ENCODE data around the gene PRRX2. TPM values are rescaled to one million over a fixed set of nuclear protein-coding genes. Genes with fewer than 3 reads are reported as not detected.

PRRX2 gene
- polyA plus RNA-seq, 2 donors = 1.7 to 3.6 TPM

DNA sequence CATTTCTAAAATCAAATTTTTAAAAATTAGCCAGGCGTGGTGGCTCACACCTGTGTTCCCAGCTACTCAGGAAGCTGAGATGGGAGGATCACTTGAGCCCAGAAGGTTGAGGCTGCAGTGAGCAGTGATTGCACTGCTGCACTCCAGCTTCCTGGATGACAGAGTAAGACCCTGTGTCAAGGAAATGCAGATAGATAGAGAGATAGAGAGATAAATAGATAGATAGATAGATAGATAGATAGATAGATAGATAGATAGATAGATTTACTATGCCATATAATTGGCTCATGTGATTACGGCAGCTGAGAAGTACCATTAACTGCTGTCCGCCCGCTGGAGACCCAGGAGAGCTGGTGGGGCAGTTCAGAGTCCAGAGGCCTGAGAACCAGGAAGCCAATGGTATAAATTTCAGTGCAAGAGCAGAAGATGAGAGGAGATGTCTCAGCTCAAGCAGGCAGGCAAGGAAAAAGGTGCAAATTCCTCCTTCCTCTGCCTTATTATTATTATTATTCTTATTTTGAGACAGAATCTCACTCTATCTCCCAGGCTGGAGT lies 100.4 kb downstream of the PRRX2 start:
- Histone ChIP-seq H3K4me3 (ENCODE audit: low read depth in 1 of 2, low read length in 2 of 2) (no peak overlapping the region), H3K4me1 (ENCODE audit: control insufficient read depth in 2 of 2, insufficient read depth in 2 of 2, low read length in 1 of 2) (peaks cover 0 to 5% of the 10 kb centered on the region in 2 donors), H3K27me3 (ENCODE audit: control insufficient read depth in 1 of 2, insufficient read depth in 2 of 2, low read length in 2 of 2) (no peaks in the 10 kb centered on the region), H3K36me3 (ENCODE audit: control insufficient read depth in 2 of 2, insufficient read depth in 2 of 2, low read length in 1 of 2) (no peaks in the 10 kb centered on the region), H3K27ac (ENCODE audit: low read depth in 2 of 2, low read length in 1 of 2) (no peak overlapping the region), H3K9me3 (ENCODE audit: control insufficient read depth in 2 of 2, insufficient read depth in 1 of 2, low read depth in 1 of 2, low read length in 1 of 2) (no peaks in the 10 kb centered on the region)
- 83 to 95% methylated on average over 4 of the region's 4 CpGs for WGBS, 2 donors

DNA sequence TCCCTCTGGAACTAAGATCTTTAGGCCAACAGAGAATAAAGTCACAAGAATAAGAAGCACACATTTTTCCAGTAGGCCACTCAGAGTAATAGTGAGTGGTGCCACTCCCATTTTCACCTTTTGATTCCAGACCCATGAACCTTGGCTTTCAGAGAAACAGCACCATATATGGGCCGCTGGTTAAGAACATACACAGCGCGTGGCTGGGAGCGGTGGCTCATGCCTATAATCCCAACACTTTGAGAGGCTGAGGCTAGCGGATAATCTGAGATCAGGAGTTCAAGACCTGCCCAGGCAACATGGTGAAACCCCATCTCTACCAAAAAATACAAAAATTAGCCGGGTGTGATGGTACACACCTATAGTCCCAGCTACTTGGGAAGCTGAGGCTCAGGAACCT lies 103.0 kb downstream of the PRRX2 start:
- WGBS, 2 donors = 89 to 94% methylated on average over 6 of the region's 6 CpGs
- Histone ChIP-seq H3K9me3 (ENCODE audit: control insufficient read depth in 2 of 2, insufficient read depth in 1 of 2, low read depth in 1 of 2, low read length in 1 of 2) (no peaks in the 10 kb centered on the region), H3K36me3 (ENCODE audit: control insufficient read depth in 2 of 2, insufficient read depth in 2 of 2, low read length in 1 of 2) (no peaks in the 10 kb centered on the region), H3K27me3 (ENCODE audit: control insufficient read depth in 1 of 2, insufficient read depth in 2 of 2, low read length in 2 of 2) (no peaks in the 10 kb centered on the region), H3K4me3 (ENCODE audit: low read depth in 1 of 2, low read length in 2 of 2) (no peak overlapping the region), H3K4me1 (ENCODE audit: control insufficient read depth in 2 of 2, insufficient read depth in 2 of 2, low read length in 1 of 2) (no peaks in the 10 kb centered on the region), H3K27ac (ENCODE audit: low read depth in 2 of 2, low read length in 1 of 2) (no peak overlapping the region)

DNA sequence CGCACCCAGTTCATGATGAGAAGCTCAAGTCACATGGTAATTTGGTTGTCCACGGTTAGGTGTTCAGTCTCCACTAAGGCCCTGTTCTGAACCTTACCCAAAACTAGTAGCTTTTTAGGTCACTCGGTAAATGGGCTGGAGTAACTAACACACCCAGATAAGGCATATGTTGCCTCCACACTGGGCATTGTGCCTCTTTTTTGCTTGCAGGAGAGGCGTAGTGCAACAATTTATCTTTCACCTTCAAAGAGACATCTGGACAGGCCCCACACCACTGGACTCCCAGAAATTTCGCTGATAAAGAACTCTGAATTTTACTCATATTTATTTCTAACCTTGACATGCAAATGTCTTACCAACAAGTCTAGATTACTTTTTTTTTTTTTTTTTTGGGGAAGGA lies 104.2 kb downstream of the PRRX2 start:
- no peak overlapping the region for H3K4me3 ChIP-seq (ENCODE audit: low read depth in 1 of 2, low read length in 2 of 2)
- 73 to 77% methylated on average over 5 of the region's 5 CpGs for WGBS, 2 donors
- no peaks in the 10 kb centered on the region for H3K27me3 ChIP-seq (ENCODE audit: control insufficient read depth in 1 of 2, insufficient read depth in 2 of 2, low read length in 2 of 2)
- no peaks in the 10 kb centered on the region for H3K9me3 ChIP-seq (ENCODE audit: control insufficient read depth in 2 of 2, insufficient read depth in 1 of 2, low read depth in 1 of 2, low read length in 1 of 2)
- no peak overlapping the region for H3K27ac ChIP-seq (ENCODE audit: low read depth in 2 of 2, low read length in 1 of 2)
- H3K4me1 ChIP-seq (ENCODE audit: control insufficient read depth in 2 of 2, insufficient read depth in 2 of 2, low read length in 1 of 2) = peaks cover 0 to 5% of the 10 kb centered on the region in 2 donors
- H3K36me3 ChIP-seq (ENCODE audit: control insufficient read depth in 2 of 2, insufficient read depth in 2 of 2, low read length in 1 of 2) = no peaks in the 10 kb centered on the region

DNA sequence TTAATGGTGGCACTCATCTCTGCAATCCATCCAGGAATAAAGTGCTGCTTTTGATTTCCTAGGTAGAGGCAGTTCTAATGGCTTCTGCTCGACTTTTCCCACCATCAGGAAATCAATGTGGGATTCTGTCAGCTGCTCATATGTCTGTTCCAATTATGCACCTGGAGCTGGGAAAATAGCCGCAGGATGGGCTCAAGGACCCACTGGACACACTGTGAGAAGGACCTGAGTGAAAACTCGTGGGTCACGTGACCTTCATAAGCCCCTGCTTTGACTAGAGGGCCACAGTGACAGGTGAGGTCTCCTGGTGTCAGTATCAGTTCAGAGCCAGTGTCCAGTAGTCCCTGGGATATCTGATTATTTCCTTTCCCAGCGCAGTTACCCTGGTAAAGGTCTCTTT lies 105.3 kb downstream of the PRRX2 start:
- peaks cover 0 to 7% of the 10 kb centered on the region in 2 donors for H3K4me1 ChIP-seq (ENCODE audit: control insufficient read depth in 2 of 2, insufficient read depth in 2 of 2, low read length in 1 of 2)
- no peaks in the 10 kb centered on the region for H3K27me3 ChIP-seq (ENCODE audit: control insufficient read depth in 1 of 2, insufficient read depth in 2 of 2, low read length in 2 of 2)
- no peak overlapping the region for H3K4me3 ChIP-seq (ENCODE audit: low read depth in 1 of 2, low read length in 2 of 2)
- no peak overlapping the region for H3K27ac ChIP-seq (ENCODE audit: low read depth in 2 of 2, low read length in 1 of 2)
- no peaks in the 10 kb centered on the region for H3K9me3 ChIP-seq (ENCODE audit: control insufficient read depth in 2 of 2, insufficient read depth in 1 of 2, low read depth in 1 of 2, low read length in 1 of 2)
- 77 to 84% methylated on average over 5 of the region's 5 CpGs for WGBS, 2 donors
- H3K36me3 ChIP-seq (ENCODE audit: control insufficient read depth in 2 of 2, insufficient read depth in 2 of 2, low read length in 1 of 2) = no peaks in the 10 kb centered on the region

Other genes starting within 250 kb of the PRRX2 start
- under 1 TPM in 1 of 2 donors, not detected in 1; 0.05 TPM for gene C9orf50, start 44.5 kb upstream of the PRRX2 start, polyA plus RNA-seq
- gene NTMT1, start 39.5 kb upstream of the PRRX2 start, polyA plus RNA-seq = 10 to 100 TPM; 14.2 to 30.6 TPM
- 10 to 100 TPM; 14.4 to 15.1 TPM for gene ASB6, start 23.5 kb upstream of the PRRX2 start, polyA plus RNA-seq
- gene PTGES, start 87.4 kb downstream of the PRRX2 start, polyA plus RNA-seq = 10 to 100 TPM in 1 of 2 donors, 1 to 10 TPM in 1; 6.4 to 16.3 TPM
- gene TOR1B, start 137.5 kb downstream of the PRRX2 start, polyA plus RNA-seq = 1 to 10 TPM; 8.8 to 9.7 TPM
- 10 to 100 TPM in 1 of 2 donors, 1 to 10 TPM in 1; 9.8 to 15.8 TPM for gene TOR1A, start 158.5 kb downstream of the PRRX2 start, polyA plus RNA-seq
- 10 to 100 TPM; 21.9 to 39.5 TPM for gene C9orf78, start 169.6 kb downstream of the PRRX2 start, polyA plus RNA-seq
- gene USP20, start 169.8 kb downstream of the PRRX2 start, polyA plus RNA-seq = 10 to 100 TPM; 15.1 to 20.7 TPM

All from esophagus (tissue), 2 donors.